Measurements from ENCODE around the gene NDUFA12. TPM values are rescaled to one million over a fixed set of nuclear protein-coding genes. Genes with fewer than 3 reads are reported as not detected.

NDUFA12 gene
- total and polyA plus RNA-seq, 2 of the 4 experiments (the other 2 are of a cell fraction), result 116 to 135 TPM

GRCh38 chr12:94971923-94972322 lies 31.6 kb downstream of the NDUFA12 start:
- WGBS, 2 experiments (ENCODE audit: extremely low coverage in 2 of 2, insufficient read length in 1 of 2), result no CpG with 5 or more reads among the region's 2 CpGs

More at GRCh38 chr12:94971923-94972322, 31.6 kb downstream of the NDUFA12 start:
- Histone ChIP-seq H3K56ac (ENCODE audit: extremely low read depth, insufficient read depth, low read length) (no peak overlapping the region), H3K9me3 (ENCODE audit: control insufficient read depth, insufficient read depth, low read length) (no peaks in the 10 kb centered on the region), H2AK5ac (ENCODE audit: low read depth, low read length) (no peak overlapping the region), H3K79me1 (ENCODE audit: low read depth in 1 of 2, low read length in 2 of 2) (peaks cover 0 to 11% of the 10 kb centered on the region in 2 experiments; a peak in 2 of 4 replicates), H2AK9ac (replicated peaks; ENCODE audit: low read depth, low read length, poor library complexity) (no peak overlapping the region), H3K4me2 (ENCODE audit: low read depth, low read length) (no peak overlapping the region), H2BK15ac (ENCODE audit: low read depth, low read length) (no peak overlapping the region), H3K4ac (ENCODE audit: low read depth, low read length) (no peak overlapping the region), H4K5ac (ENCODE audit: low read depth, low read length) (no peak overlapping the region), H3K4me1 (ENCODE audit: control insufficient read depth, insufficient read depth, low read length) (no peaks in the 10 kb centered on the region), H2BK5ac (ENCODE audit: low read depth, low read length, poor library complexity, severe bottlenecking) (no peak overlapping the region), H3K18ac (ENCODE audit: low read depth, low read length) (no peak overlapping the region), H3K4me3 (ENCODE audit: insufficient read depth, low read depth, low read length) (no peak overlapping the region), H3K36me3 (ENCODE audit: control insufficient read depth, insufficient read depth, low read length) (peaks cover 7% of the 10 kb centered on the region), H4K20me1 (ENCODE audit: insufficient read depth, low read length) (no peaks in the 10 kb centered on the region), H3K23ac (ENCODE audit: low read depth, low read length) (no peak overlapping the region), H3K14ac (replicated peaks; ENCODE audit: low read depth, low read length) (no peak overlapping the region), H3K9ac (ENCODE audit: low read depth, low read length) (no peak overlapping the region), H2AFZ (replicated peaks; ENCODE audit: low read length, poor library complexity) (no peak overlapping the region), H2BK20ac (ENCODE audit: low read depth, low read length) (no peak overlapping the region), H3K9me1 (ENCODE audit: insufficient read depth, low read length) (no peaks in the 10 kb centered on the region), H3K27ac (ENCODE audit: insufficient read depth, low read length) (no peak overlapping the region), H2BK120ac (ENCODE audit: low read depth, low read length) (no peak overlapping the region), H4K91ac (ENCODE audit: insufficient read depth, low read depth, low read length) (no peak overlapping the region), H4K8ac (ENCODE audit: low read depth in 2 of 2, low read length in 2 of 2) (no peak overlapping the region), H3K27me3 (ENCODE audit: control insufficient read depth, insufficient read depth, low read length) (no peaks in the 10 kb centered on the region)
- TF ChIP-seq, protein P1, sequence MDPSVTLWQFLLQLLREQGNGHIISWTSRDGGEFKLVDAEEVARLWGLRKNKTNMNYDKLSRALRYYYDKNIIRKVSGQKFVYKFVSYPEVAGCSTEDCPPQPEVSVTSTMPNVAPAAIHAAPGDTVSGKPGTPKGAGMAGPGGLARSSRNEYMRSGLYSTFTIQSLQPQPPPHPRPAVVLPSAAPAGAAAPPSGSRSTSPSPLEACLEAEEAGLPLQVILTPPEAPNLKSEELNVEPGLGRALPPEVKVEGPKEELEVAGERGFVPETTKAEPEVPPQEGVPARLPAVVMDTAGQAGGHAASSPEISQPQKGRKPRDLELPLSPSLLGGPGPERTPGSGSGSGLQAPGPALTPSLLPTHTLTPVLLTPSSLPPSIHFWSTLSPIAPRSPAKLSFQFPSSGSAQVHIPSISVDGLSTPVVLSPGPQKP (IDR thresholded peaks at IDR 0.05; ENCODE audit: borderline replicate concordance, low read depth, low read length), result no peak
- TF ChIP-seq BHLHE40 (IDR thresholded peaks at IDR 0.05; ENCODE audit: low read depth, low read length) (no peak), CEBPB (IDR thresholded peaks at IDR 0.05; ENCODE audit: low read depth, low read length) (no peak), RFX5 (IDR thresholded peaks at IDR 0.05; ENCODE audit: low read depth, low read length) (no peak), NFE2L2 (IDR thresholded peaks at IDR 0.05; ENCODE audit: low read depth, low read length) (no peak), CHD1 (IDR thresholded peaks at IDR 0.05; ENCODE audit: low read depth, low read length) (no peak), FOS (IDR thresholded peaks at IDR 0.05; ENCODE audit: low read depth, low read length) (no peak), SMC3 (IDR thresholded peaks at IDR 0.05; ENCODE audit: low read depth, low read length) (no peak), POLR2A (IDR thresholded peaks at IDR 0.05; ENCODE audit: low read depth, low read length) (no peak), MAFK (IDR thresholded peaks at IDR 0.05; ENCODE audit: low read depth, low read length) (no peak), MAZ (IDR thresholded peaks at IDR 0.05; ENCODE audit: borderline replicate concordance, low read depth, low read length) (no peak), CTCF (conservative IDR thresholded peaks at IDR 0.05; ENCODE audit: low read depth, low read length) (no peak), RAD21 (IDR thresholded peaks at IDR 0.05; ENCODE audit: low read length) (no peak), RCOR1 (IDR thresholded peaks at IDR 0.05; ENCODE audit: insufficient replicate concordance, low read length) (no peak), MXI1 (IDR thresholded peaks at IDR 0.05; ENCODE audit: borderline replicate concordance, low read depth, low read length) (no peak)
- TF ChIP-seq, protein P2, sequence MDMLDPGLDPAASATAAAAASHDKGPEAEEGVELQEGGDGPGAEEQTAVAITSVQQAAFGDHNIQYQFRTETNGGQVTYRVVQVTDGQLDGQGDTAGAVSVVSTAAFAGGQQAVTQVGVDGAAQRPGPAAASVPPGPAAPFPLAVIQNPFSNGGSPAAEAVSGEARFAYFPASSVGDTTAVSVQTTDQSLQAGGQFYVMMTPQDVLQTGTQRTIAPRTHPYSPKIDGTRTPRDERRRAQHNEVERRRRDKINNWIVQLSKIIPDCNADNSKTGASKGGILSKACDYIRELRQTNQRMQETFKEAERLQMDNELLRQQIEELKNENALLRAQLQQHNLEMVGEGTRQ (IDR thresholded peaks at IDR 0.05; ENCODE audit: low read depth, low read length), result no peak
- dilution Hi-C loops (cut with HindIII; ENCODE audit: low sequenced_read_pairs, unreplicated experiment), result no loop called here
- CTCF ChIA-PET, result interaction anchor here (0.6 to 1.4 kb wide), 2 partner anchors 10 to 536 kb away, joined by 4 to 5 read pairs; no protein-coding TSS in a partner anchor
- POLR2A ChIA-PET (ENCODE audit: unreplicated experiment), result no interaction called here
- intact Hi-C loops (cut with micrococcal nuclease), result no loop called here
- BruUV-seq (replicated peaks), result no TSS peak
- ATAC-seq (ENCODE audit: low read depth), result no peak
- in situ Hi-C loops (cut with MboI; ENCODE audit: low sequenced_read_pairs), result no loop called here
- DNase-seq, result no peak
